Activated naive CD4-positive, alpha-beta T cell treated with anti-CD3 and anti-CD28 coated beads for 36 hours (primary cell): Measurements from ENCODE around the gene SLC51A. TPM values are rescaled to one million over a fixed set of nuclear protein-coding genes. Genes with fewer than 3 reads are reported as not detected.
A peak's percentile ranks its signal among the peaks of the same experiment; 100 is the strongest.
"Not testable (repeated sequence)": the region's sequence is repeated elsewhere in the genome, so short reads cannot be mapped to it uniquely, and the experiment has no call there.

Source experiments
- CTCF ChIA-PET: fragments of 350-600 bp; sonication (Branson Sonifier 250); formaldehyde crosslinking; loops from one replicate; lab custom pipeline; 2021; ENCODE audit warnings: antibody characterized with exemption; lab: Charles Lee
- DNase-seq: peaks from one replicate; pipeline ENCODE4 v3.0.0-alpha.2; 2020
- H3K27ac Mint-ChIP-seq: one replicate; pipeline ENCODE4 v1.8.0; 2021; ENCODE audit warnings: mild to moderate bottlenecking, mixed read lengths
- H3K27me3 Mint-ChIP-seq: one replicate; pipeline ENCODE4 v1.8.0; 2021; ENCODE audit warnings: low read depth, mixed read lengths
- H3K36me3 Mint-ChIP-seq: one replicate; pipeline ENCODE4 v1.8.0; 2021; ENCODE audit warnings: low read depth, mixed read lengths
- H3K4me1 Mint-ChIP-seq: one replicate; pipeline ENCODE4 v1.8.0; 2021; ENCODE audit warnings: low read depth, mixed read lengths
- H3K4me3 Mint-ChIP-seq: one replicate; pipeline ENCODE4 v1.8.0; 2021; ENCODE audit warnings: mild to moderate bottlenecking, moderate library complexity, mixed read lengths
- H3K9me3 Mint-ChIP-seq: one replicate; pipeline ENCODE4 v1.8.0; 2021; ENCODE audit warnings: mixed read lengths
- intact Hi-C: fragments of 100-400 bp; cut with micrococcal nuclease; formaldehyde crosslinking; loops from one replicate; pipeline ENCODE4 v1.15.1; 2023
- total RNA-seq, 2 experiments: library from RNA; stranded (reverse); gene quantifications; one replicate each; pipeline ENCODE4 v1.2.3, GENCODE V29; 2021

Gene SLC51A
- total RNA-seq = not detected

DNA sequence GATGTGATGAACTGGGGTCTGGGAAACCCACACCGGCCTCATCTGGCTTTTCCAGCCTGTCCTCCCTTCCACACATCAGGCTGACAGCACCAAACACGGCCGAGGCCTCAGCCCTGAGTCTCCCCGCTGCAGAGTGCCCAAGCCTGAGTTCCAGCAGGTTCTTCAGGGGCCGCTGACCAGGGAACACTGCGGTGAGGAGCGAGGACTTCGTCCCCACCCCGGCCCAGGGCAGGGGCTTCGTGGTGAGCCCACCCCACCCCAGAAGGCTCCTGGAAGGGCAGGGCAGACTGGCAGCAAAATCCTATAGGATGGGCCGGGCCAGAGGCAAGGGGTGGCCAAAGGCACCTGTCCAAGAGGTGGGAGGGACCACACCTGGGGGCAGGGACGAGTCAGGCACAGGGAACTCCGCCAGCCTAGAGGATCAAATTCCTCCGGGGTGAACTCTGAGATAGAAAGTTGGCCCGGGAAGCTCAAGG is at the start of gene SLC51A:
SLC51A (plus strand) TSS at position 446 of the 476 bp plus-strand sequence. CDS start 179 bp downstream, outside the sequence.
- CTCF ChIA-PET = no interaction called here
- no peaks in the 10 kb centered on the region for H3K36me3 Mint-ChIP-seq
- H3K27ac Mint-ChIP-seq = peak within 1 kb of the TSS; percentile 21
- no peak within 1 kb of the TSS for H3K4me3 Mint-ChIP-seq
- intact Hi-C loops = no loop called here
- no peaks in the 10 kb centered on the region for H3K27me3 Mint-ChIP-seq
- no peak for DNase-seq
- peaks cover 26% of the 10 kb centered on the region for H3K4me1 Mint-ChIP-seq
- no peaks in the 10 kb centered on the region for H3K9me3 Mint-ChIP-seq

DNA sequence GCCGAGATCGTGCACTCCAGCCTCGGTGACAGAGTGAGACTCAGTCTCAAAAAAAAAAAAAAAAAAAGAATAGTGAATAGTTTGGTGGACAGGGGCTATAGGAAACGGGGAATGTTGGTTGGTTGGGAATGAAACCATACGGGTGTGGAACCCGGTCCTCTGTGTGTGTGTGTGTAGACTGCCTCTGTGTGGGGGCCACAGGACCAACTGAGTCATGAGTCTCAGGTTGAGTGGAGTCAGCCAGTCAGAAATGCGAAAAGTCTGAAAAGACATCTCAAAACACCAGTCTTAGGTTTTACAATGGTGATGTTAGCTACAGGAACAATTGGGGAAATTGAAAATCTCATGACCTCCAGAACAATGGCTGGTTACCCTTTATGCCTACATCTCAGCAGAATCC is 49.6 kb upstream of the SLC51A start:
- CTCF ChIA-PET = interaction anchor here (0.9 to 1.1 kb wide), 2 partner anchors 93 to 141 kb away, joined by 3 read pairs; no protein-coding TSS in a partner anchor
- Mint-ChIP-seq H3K27me3 (no peaks in the 10 kb centered on the region), H3K4me3 (no peak overlapping the region), H3K9me3 (no peaks in the 10 kb centered on the region), H3K36me3 (no peaks in the 10 kb centered on the region), H3K4me1 (peaks cover 11% of the 10 kb centered on the region), H3K27ac (peak overlapping the region; percentile 11)
- peak; percentile 52 for DNase-seq
- intact Hi-C loops = loop anchor here (1.0 kb wide), 1 partner anchor 13 kb away; no protein-coding TSS in a partner anchor

DNA sequence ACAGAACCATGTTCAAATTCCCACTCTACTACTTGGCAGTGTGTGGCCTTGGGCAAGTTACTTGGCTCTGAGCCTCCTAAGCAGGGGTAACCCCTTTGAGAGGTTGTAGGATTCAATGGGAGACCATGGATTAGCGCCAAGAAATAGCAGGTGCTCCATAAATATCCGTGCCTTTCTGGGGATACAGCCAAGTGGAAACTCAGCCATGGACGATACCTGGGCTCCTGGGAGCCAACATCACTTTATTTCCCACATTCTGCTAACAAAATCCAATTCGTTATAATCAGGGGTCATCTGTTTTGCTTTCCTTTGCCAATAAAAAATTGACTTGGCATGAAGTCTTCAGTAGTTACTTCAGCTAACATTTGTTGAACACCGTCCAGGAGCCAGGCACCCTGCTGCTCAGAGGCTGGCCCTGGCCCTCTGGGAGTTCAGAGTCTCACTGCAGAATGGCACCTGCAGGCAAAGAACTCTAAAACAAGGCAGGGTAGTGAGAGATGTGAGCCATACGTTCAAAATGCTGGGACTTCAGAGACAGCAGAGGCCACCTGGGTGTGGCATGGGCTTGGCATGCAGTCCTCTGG is 47.4 kb upstream of the SLC51A start:
- Mint-ChIP-seq H3K9me3 (no peaks in the 10 kb centered on the region), H3K27ac (no peak overlapping the region), H3K4me3 (no peak overlapping the region), H3K27me3 (no peaks in the 10 kb centered on the region), H3K36me3 (no peaks in the 10 kb centered on the region), H3K4me1 (peaks cover 11% of the 10 kb centered on the region)
- CTCF ChIA-PET = no interaction called here
- DNase-seq = no peak
- intact Hi-C loops = no loop called here

DNA sequence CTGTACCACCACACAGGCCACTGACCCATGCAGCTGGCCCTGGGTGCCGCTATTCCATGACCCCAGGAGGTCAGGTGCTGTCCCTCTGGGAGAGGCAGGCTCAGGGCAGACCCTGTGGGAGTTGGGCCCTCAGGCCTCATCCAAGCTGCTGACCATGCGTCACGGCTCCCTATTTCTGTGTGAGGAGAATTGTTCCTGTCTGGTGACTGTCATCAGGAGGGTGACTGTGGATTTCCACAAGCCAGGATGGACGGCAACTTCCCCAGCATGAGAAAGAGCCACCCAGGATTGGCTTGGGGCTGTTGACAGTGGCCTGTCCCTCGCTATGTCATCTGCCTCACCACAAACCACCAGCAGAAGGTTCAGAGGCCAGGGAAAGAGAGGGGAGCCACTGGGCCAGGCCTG is 46.5 kb upstream of the SLC51A start:
- H3K9me3 Mint-ChIP-seq = no peaks in the 10 kb centered on the region
- no peaks in the 10 kb centered on the region for H3K27me3 Mint-ChIP-seq
- peaks cover 11% of the 10 kb centered on the region for H3K4me1 Mint-ChIP-seq
- H3K36me3 Mint-ChIP-seq = no peaks in the 10 kb centered on the region
- CTCF ChIA-PET = interaction anchor here (0.6 kb wide), 1 partner anchor 85 kb away, joined by 4 read pairs; no protein-coding TSS in a partner anchor
- intact Hi-C loops = no loop called here
- no peak for DNase-seq
- no peak overlapping the region for H3K4me3 Mint-ChIP-seq
- H3K27ac Mint-ChIP-seq = no peak overlapping the region

DNA sequence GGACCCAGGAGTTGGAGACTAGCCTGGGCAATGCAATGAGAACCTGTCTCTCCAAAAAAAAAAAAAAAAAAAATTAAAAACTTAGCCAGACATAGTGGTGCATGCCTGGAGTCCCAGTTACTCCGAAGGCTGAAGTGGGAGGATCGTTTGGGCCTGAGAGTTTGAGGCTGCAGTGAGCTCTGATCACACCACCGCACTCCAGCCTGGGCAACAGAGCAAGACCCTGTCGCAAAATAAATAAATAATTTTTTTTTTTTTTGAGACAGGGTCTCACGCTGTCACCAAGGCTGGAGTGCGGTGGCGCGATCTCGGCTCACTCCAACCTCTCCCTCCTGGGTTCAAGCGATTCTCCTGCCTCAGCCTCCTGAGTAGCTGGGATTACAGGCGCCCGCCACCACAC is 46.0 kb upstream of the SLC51A start:
- H3K27ac Mint-ChIP-seq, H3K4me3 Mint-ChIP-seq, DNase-seq, H3K36me3 Mint-ChIP-seq, intact Hi-C loops, H3K9me3 Mint-ChIP-seq, H3K27me3 Mint-ChIP-seq: not testable (repeated sequence)
- CTCF ChIA-PET = interaction anchor here (0.6 kb wide), 1 partner anchor 86 kb away, joined by 4 read pairs; no protein-coding TSS in a partner anchor
- peaks cover 11% of the 10 kb centered on the region for H3K4me1 Mint-ChIP-seq

DNA sequence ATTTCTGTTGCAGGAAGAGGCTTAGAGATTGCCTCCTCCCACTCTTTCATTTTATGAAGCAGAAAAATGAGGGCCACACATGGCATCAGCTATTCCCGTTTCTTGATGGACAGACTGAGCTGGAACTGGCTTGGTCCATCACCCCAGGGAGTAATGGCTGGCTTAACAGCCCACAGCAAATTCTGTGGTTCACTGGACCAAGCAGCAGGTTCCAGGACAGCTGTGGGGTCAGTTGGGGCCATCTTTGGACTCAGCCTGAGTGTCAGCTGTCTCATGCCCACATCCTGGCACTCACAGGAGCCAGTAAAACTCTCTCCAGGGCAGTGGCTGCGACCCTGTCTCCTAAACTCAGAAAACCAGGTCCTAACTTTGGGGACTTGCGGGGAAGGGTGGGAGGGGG is 41.7 kb upstream of the SLC51A start:
- peak overlapping the region; percentile 36 for H3K27ac Mint-ChIP-seq

DNA sequence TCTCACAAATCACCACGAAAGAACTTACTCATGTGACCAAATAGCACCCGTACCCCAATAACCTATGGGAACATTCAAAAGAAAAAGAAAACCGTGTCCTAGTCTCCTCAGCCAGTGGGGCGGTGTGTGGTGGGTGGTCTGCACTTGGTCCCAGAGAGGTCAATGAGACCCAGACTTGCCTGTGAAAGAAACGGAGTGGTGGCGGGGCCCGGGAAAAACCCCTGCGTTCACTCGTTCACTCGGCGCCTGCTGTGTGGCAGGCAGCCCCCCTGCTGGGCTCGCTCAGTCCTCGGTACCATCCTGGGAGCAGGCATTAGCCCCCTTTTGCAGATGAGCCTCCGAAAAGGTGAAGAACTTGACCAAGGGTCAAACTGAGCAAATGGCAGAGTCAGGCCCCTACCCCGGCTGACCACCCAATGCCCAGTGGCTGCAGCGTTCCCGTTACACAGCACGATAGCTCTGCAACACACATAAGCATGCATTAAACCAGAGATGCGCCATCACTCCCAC is 41.2 kb upstream of the SLC51A start:
- H3K36me3 Mint-ChIP-seq = peaks cover 1% of the 10 kb centered on the region
- H3K4me1 Mint-ChIP-seq = peaks cover 18% of the 10 kb centered on the region
- H3K4me3 Mint-ChIP-seq = no peak overlapping the region
- no peak overlapping the region for H3K27ac Mint-ChIP-seq
- no peaks in the 10 kb centered on the region for H3K9me3 Mint-ChIP-seq
- intact Hi-C loops = loop anchor here (5.0 kb wide), 1 partner anchor 633 kb away; the partner anchor contains the start of gene PPP1R2
- no peaks in the 10 kb centered on the region for H3K27me3 Mint-ChIP-seq
- no peak for DNase-seq
- CTCF ChIA-PET = no interaction called here

More for the DNA sequence above, 41.7 kb upstream of the SLC51A start:
- Mint-ChIP-seq H3K4me3 (no peak overlapping the region), H3K4me1 (peaks cover 13% of the 10 kb centered on the region), H3K9me3 (no peaks in the 10 kb centered on the region), H3K36me3 (no peaks in the 10 kb centered on the region), H3K27me3 (no peaks in the 10 kb centered on the region)
- intact Hi-C loops = loop anchor here (5.0 kb wide), 1 partner anchor 632 kb away; the partner anchor contains the start of gene PPP1R2
- CTCF ChIA-PET = no interaction called here
- no peak for DNase-seq

DNA sequence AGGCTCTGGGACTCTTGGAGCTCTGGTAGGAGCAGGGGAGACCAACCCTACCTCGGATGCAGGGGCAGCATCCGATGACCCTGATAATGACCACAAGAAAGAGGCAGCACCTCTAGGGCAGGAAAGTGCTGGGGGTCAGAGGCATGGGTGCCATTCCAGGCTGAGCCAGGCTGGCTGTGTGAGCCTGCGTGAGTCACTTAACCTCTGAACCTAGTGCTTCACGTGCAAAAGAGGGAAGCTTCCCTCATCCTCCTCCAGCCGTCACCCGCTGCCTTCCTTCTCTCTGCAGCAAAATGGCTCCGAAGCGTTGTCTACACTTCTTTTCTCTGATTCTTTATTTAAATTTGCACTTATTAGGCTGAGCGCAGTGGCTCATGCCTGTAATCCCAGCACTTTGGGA is 40.6 kb upstream of the SLC51A start:
- Mint-ChIP-seq H3K4me3 (no peak overlapping the region), H3K4me1 (peaks cover 23% of the 10 kb centered on the region), H3K9me3 (no peaks in the 10 kb centered on the region), H3K27ac (no peak overlapping the region), H3K36me3 (peaks cover 1% of the 10 kb centered on the region), H3K27me3 (no peaks in the 10 kb centered on the region)
- intact Hi-C loops = loop anchor here (5.0 kb wide), 1 partner anchor 633 kb away; the partner anchor contains the start of gene PPP1R2
- DNase-seq = no peak
- CTCF ChIA-PET = no interaction called here

DNA sequence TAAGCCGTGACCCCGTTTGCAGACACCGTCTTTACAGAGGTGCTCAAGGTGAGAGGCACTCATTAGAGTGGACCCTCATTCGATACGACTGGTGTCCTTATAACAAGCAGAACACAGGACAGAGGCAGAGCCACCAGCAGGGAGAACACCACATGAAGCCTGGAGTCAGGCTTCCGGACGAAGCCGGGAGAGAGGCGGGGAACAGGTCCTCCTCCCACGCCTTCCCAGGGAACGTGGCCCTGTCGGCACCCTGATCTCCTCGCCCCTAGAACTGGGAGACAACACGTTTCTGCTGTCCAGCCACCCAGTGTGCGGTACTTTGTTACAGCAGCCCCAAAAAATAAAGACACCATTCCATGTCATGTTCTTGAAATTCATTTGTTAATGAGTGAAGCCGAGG is 38.8 kb upstream of the SLC51A start:
- CTCF ChIA-PET = no interaction called here
- intact Hi-C loops = loop anchor here (5.0 kb wide), 1 partner anchor 635 kb away; the partner anchor contains the start of gene PPP1R2

DNA sequence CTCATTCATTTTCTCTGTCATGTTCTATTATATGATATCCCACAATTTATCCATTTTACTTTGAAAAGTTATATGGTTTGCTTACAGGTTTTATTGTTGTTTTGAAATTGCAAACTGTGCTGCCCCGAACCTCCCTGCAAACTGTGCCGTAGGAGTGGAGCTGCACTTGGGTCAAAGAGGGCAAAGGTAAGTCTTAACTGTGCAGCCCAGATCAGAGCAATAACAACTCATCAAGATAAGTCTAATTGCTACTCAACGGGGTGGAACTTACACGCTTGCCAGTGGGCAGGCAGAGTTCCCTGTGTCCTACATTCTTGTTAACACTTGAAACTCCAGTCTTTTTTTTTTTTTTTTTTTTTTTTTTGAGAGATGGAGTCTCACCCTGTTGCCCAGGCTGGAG is 38.4 kb upstream of the SLC51A start:
- Mint-ChIP-seq H3K4me3 (no peak overlapping the region), H3K9me3 (no peaks in the 10 kb centered on the region), H3K27me3 (no peaks in the 10 kb centered on the region), H3K27ac (peak overlapping the region; percentile 26), H3K4me1 (peaks cover 45% of the 10 kb centered on the region), H3K36me3 (peaks cover 1% of the 10 kb centered on the region)
- intact Hi-C loops = loop anchor here (2.0 to 5.0 kb wide), 2 partner anchors 263 to 636 kb away; partner anchors contain the start of gene PPP1R2
- DNase-seq = no peak
- CTCF ChIA-PET = no interaction called here

More for the DNA sequence above, 38.8 kb upstream of the SLC51A start:
- H3K27ac Mint-ChIP-seq = peak overlapping the region; percentile 26
- no peaks in the 10 kb centered on the region for H3K27me3 Mint-ChIP-seq
- DNase-seq = no peak
- H3K36me3 Mint-ChIP-seq = peaks cover 1% of the 10 kb centered on the region
- peaks cover 41% of the 10 kb centered on the region for H3K4me1 Mint-ChIP-seq
- no peaks in the 10 kb centered on the region for H3K9me3 Mint-ChIP-seq
- no peak overlapping the region for H3K4me3 Mint-ChIP-seq

DNA sequence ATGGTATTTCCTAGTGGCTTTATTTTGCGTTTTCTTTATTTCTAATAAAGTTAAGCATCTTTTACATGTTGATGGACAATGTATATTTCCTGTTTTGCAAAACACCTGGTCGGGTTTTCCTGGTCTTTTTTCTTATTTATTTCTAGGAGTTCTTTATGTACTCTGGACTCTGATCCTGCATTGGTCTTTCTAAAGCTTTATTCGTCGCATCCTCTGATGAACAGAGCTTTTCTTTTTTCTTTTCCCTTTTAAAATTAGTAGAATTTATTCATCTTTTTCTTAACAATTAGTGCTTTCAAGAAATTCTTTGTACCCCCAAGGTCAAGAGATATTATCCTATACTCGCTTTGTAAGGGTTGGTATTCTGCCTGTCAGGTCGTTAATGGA is 37.3 kb upstream of the SLC51A start:
- intact Hi-C loops = loop anchor here (1.0 to 5.0 kb wide), 11 partner anchors 12 to 637 kb away; partner anchors contain the start of genes PPP1R2 and TFRC
- H3K9me3 Mint-ChIP-seq = no peaks in the 10 kb centered on the region
- H3K4me1 Mint-ChIP-seq = peaks cover 54% of the 10 kb centered on the region
- DNase-seq = no peak
- H3K36me3 Mint-ChIP-seq = peaks cover 1% of the 10 kb centered on the region
- no peaks in the 10 kb centered on the region for H3K27me3 Mint-ChIP-seq
- peak overlapping the region; percentile 99 for H3K27ac Mint-ChIP-seq
- peak overlapping the region; percentile 66 for H3K4me3 Mint-ChIP-seq
- CTCF ChIA-PET = interaction anchor here (0.6 to 2.4 kb wide), 6 partner anchors 14 to 106 kb away, joined by 3 to 19 read pairs (median 5); no protein-coding TSS in a partner anchor
